Mesenchymal stem cell (in vitro differentiated cells and primary cell): ENCODE data around the gene RRN3.
A peak's percentile ranks its signal among the peaks of the same experiment; 100 is the strongest.

ENCODE experiments used
- DNase-seq: peaks from one replicate; pipeline ENCODE4 v3.0.0-alpha.2; 2013
- H2AFZ ChIP-seq: one replicate; pipeline ENCODE4 v1.6.1; 2013; ENCODE audit warnings: low read depth, mild to moderate bottlenecking, control low read depth, inconsistent platforms, low read length, moderate library complexity
- H2AK5ac ChIP-seq: 2 replicates; pipeline ENCODE4 v1.6.1; 2013; ENCODE audit warnings: low read length, moderate library complexity, mild to moderate bottlenecking, inconsistent platforms; ENCODE audit not compliant: severe bottlenecking
- H2BK120ac ChIP-seq: one replicate; pipeline ENCODE4 v1.6.1; 2013; ENCODE audit warnings: low read depth, mild to moderate bottlenecking, inconsistent platforms, low read length, moderate library complexity
- H2BK12ac ChIP-seq, 2 experiments: one replicate each; pipeline ENCODE4 v1.6.1; 2013; ENCODE audit warnings: inconsistent platforms in 2 of 2, low read length in 2 of 2, mild to moderate bottlenecking in 2 of 2, moderate library complexity in 2 of 2, control low read depth in 1 of 2
- H2BK15ac ChIP-seq: one replicate; pipeline ENCODE4 v1.6.1; 2013; ENCODE audit warnings: mild to moderate bottlenecking, low read depth, inconsistent platforms; ENCODE audit not compliant: poor library complexity, severe bottlenecking
- H2BK5ac ChIP-seq: 2 replicates; pipeline ENCODE4 v1.6.1; 2013; ENCODE audit warnings: low read depth, mild to moderate bottlenecking, low read length, control low read depth, inconsistent platforms; ENCODE audit not compliant: poor library complexity, severe bottlenecking
- H3K14ac ChIP-seq, 2 experiments: one replicate each; pipeline ENCODE4 v1.6.1; 2013; ENCODE audit warnings: inconsistent platforms in 2 of 2, low read length in 2 of 2, control low read depth in 1 of 2, mild to moderate bottlenecking in 1 of 2, moderate library complexity in 1 of 2
- H3K18ac ChIP-seq, 2 experiments: one replicate each; pipeline ENCODE4 v1.6.1; 2013; ENCODE audit warnings: inconsistent platforms in 2 of 2, low read length in 2 of 2, control low read depth in 1 of 2, low read depth in 1 of 2, mild to moderate bottlenecking in 1 of 2
- H3K23ac ChIP-seq, 2 experiments: one replicate each; pipeline ENCODE4 v1.6.1; 2013; ENCODE audit warnings: inconsistent platforms in 2 of 2, low read length in 2 of 2, mild to moderate bottlenecking in 2 of 2, moderate library complexity in 2 of 2, control low read depth in 1 of 2
- H3K27ac ChIP-seq: 2 replicates; pipeline ENCODE4 v1.5.1; 2013; ENCODE audit warnings: mild to moderate bottlenecking, moderate library complexity, low read length, control low read depth, inconsistent platforms; ENCODE audit not compliant: poor library complexity, severe bottlenecking
- H3K27me3 ChIP-seq, 2 experiments: 2 replicates each; pipeline versions ENCODE4 v1.6.1 to v1.7.0; 2013; ENCODE audit warnings: low read length in 2 of 2, mild to moderate bottlenecking in 2 of 2, moderate library complexity in 2 of 2, control low read depth in 1 of 2, inconsistent platforms in 1 of 2; ENCODE audit not compliant: control insufficient read depth in 1 of 2, insufficient read depth in 1 of 2
- H3K36me3 ChIP-seq, 2 experiments: 2 replicates each; pipeline versions ENCODE4 v1.6.1 to v1.7.0; 2013; ENCODE audit warnings: low read length in 2 of 2, control low read depth in 1 of 2, inconsistent platforms in 1 of 2, low read depth in 1 of 2, mild to moderate bottlenecking in 1 of 2; ENCODE audit not compliant: insufficient read depth in 2 of 2, control insufficient read depth in 1 of 2
- H3K4ac ChIP-seq, 2 experiments: one replicate each; pipeline ENCODE4 v1.6.1; 2013; ENCODE audit warnings: inconsistent platforms in 2 of 2, low read length in 2 of 2, mild to moderate bottlenecking in 2 of 2, moderate library complexity in 2 of 2, control low read depth in 1 of 2, low read depth in 1 of 2
- H3K4me1 ChIP-seq: 2 replicates; pipeline ENCODE4 v1.6.1; 2013; ENCODE audit warnings: low read depth, low read length, control low read depth; ENCODE audit not compliant: control insufficient read depth, insufficient read depth
- H3K4me2 ChIP-seq: 2 replicates; pipeline ENCODE4 v1.6.1; 2013; ENCODE audit warnings: low read length, mild to moderate bottlenecking, inconsistent platforms; ENCODE audit not compliant: poor library complexity, severe bottlenecking
- H3K4me3 ChIP-seq, 2 experiments: 2 replicates each; pipeline versions ENCODE4 v1.5.1 to v1.7.0; 2013; ENCODE audit warnings: low read length in 2 of 2, mild to moderate bottlenecking in 2 of 2, control low read depth in 1 of 2, low read depth in 1 of 2; ENCODE audit not compliant: insufficient read depth in 1 of 2
- H3K79me1 ChIP-seq: replicated peaks from 2 replicates; pipeline ENCODE4 v1.6.1; 2013; ENCODE audit warnings: mild to moderate bottlenecking, control low read depth, low read length, inconsistent platforms; ENCODE audit not compliant: poor library complexity, severe bottlenecking
- H3K9ac ChIP-seq: 2 replicates; pipeline ENCODE4 v1.7.0; 2013; ENCODE audit warnings: mild to moderate bottlenecking, low read length, moderate library complexity
- H3K9me3 ChIP-seq: 2 replicates; pipeline ENCODE4 v1.7.0; 2013; ENCODE audit warnings: mild to moderate bottlenecking, low read length; ENCODE audit not compliant: control insufficient read depth
- H4K8ac ChIP-seq: one replicate; pipeline ENCODE4 v1.6.1; 2013; ENCODE audit warnings: inconsistent platforms, mild to moderate bottlenecking, low read length, moderate library complexity
- H4K91ac ChIP-seq: one replicate; pipeline ENCODE4 v1.6.1; 2013; ENCODE audit warnings: mild to moderate bottlenecking, low read length, inconsistent platforms
- WGBS: methylation state at CpG from one replicate; pipeline ENCODE4 v1.1.7; 2013; ENCODE audit warnings: mixed read lengths; 5-methylcytosine and 5-hydroxymethylcytosine counted together

Gene RRN3

GRCh38 chr16:15035163-15035729, 58.8 kb downstream of the RRN3 start:
- H3K4me3 ChIP-seq: no peak overlapping the region
- 89% methylated on average over 15 of the region's 15 CpGs for WGBS
- H3K18ac ChIP-seq: no peak overlapping the region
- no peak overlapping the region for H2AK5ac ChIP-seq
- DNase-seq: no peak
- H3K9ac ChIP-seq: no peak overlapping the region
- H3K79me1 ChIP-seq: peaks cover 47% of the 10 kb centered on the region
- no peaks in the 10 kb centered on the region for H3K9me3 ChIP-seq
- H3K27ac ChIP-seq: no peak overlapping the region
- no peak overlapping the region for H3K23ac ChIP-seq
- no peak overlapping the region for H3K4me2 ChIP-seq
- H3K4ac ChIP-seq: no peak overlapping the region
- H2BK15ac ChIP-seq: no peak overlapping the region
- no peak overlapping the region for H2BK120ac ChIP-seq
- peak overlapping the region in 1 of 2 experiments; percentile 19 for H2BK12ac ChIP-seq
- no peak overlapping the region for H2BK5ac ChIP-seq
- no peak overlapping the region for H4K91ac ChIP-seq
- no peak overlapping the region for H3K14ac ChIP-seq
- peaks cover 9% of the 10 kb centered on the region for H3K4me1 ChIP-seq
- peaks cover 70 to 97% of the 10 kb centered on the region in 2 experiments for H3K36me3 ChIP-seq
- no peaks in the 10 kb centered on the region for H3K27me3 ChIP-seq
- H4K8ac ChIP-seq: peak overlapping the region; percentile 14
- H2AFZ ChIP-seq: no peak overlapping the region

GRCh38 chr16:15034266-15035162, 59.6 kb downstream of the RRN3 start:
- H3K18ac ChIP-seq: no peak overlapping the region
- peaks cover 68 to 93% of the 10 kb centered on the region in 2 experiments for H3K36me3 ChIP-seq
- H3K4me1 ChIP-seq: peaks cover 11% of the 10 kb centered on the region
- no peak overlapping the region for H2AFZ ChIP-seq
- H4K91ac ChIP-seq: no peak overlapping the region
- H3K9ac ChIP-seq: no peak overlapping the region
- H2BK120ac ChIP-seq: no peak overlapping the region
- WGBS: 93% methylated on average over 22 of the region's 23 CpGs
- H3K23ac ChIP-seq: no peak overlapping the region
- no peaks in the 10 kb centered on the region for H3K27me3 ChIP-seq
- no peak overlapping the region for H3K27ac ChIP-seq
- H3K14ac ChIP-seq: no peak overlapping the region
- H3K4me2 ChIP-seq: no peak overlapping the region
- H2BK5ac ChIP-seq: no peak overlapping the region
- no peak overlapping the region for H2AK5ac ChIP-seq
- no peak overlapping the region for H2BK15ac ChIP-seq
- H4K8ac ChIP-seq: no peak overlapping the region
- no peak overlapping the region for H2BK12ac ChIP-seq
- no peak for DNase-seq
- H3K4me3 ChIP-seq: no peak overlapping the region
- peaks cover 42% of the 10 kb centered on the region for H3K79me1 ChIP-seq
- no peaks in the 10 kb centered on the region for H3K9me3 ChIP-seq
- H3K4ac ChIP-seq: no peak overlapping the region

- peaks cover 39% of the 10 kb centered on the region for H3K79me1 ChIP-seq
- no peak overlapping the region for H3K23ac ChIP-seq
- H3K4ac ChIP-seq: no peak overlapping the region
- 96% methylated on average over 12 of the region's 14 CpGs for WGBS
- no peak for DNase-seq
- no peak overlapping the region for H2BK12ac ChIP-seq
- H3K27me3 ChIP-seq: no peaks in the 10 kb centered on the region
- H3K14ac ChIP-seq: no peak overlapping the region
- no peaks in the 10 kb centered on the region for H3K9me3 ChIP-seq
- H3K36me3 ChIP-seq: peaks cover 75 to 92% of the 10 kb centered on the region in 2 experiments
- H2BK15ac ChIP-seq: no peak overlapping the region
- H4K8ac ChIP-seq: no peak overlapping the region
- H2AK5ac ChIP-seq: no peak overlapping the region
- H2BK5ac ChIP-seq: no peak overlapping the region
- H3K4me1 ChIP-seq: peaks cover 15% of the 10 kb centered on the region
- no peak overlapping the region for H3K4me3 ChIP-seq
- H3K27ac ChIP-seq: no peak overlapping the region
- no peak overlapping the region for H3K9ac ChIP-seq
- H3K4me2 ChIP-seq: no peak overlapping the region
- H3K18ac ChIP-seq: no peak overlapping the region
- H2BK120ac ChIP-seq: no peak overlapping the region
- no peak overlapping the region for H2AFZ ChIP-seq
- no peak overlapping the region for H4K91ac ChIP-seq
These were observed 60.8 kb downstream of the RRN3 start for GRCh38 chr16:15033309-15033707.

GRCh38 chr16:15032547-15033308, 61.3 kb downstream of the RRN3 start:
- no peak overlapping the region for H3K4me2 ChIP-seq
- H3K18ac ChIP-seq: no peak overlapping the region
- H3K23ac ChIP-seq: no peak overlapping the region
- H2BK15ac ChIP-seq: no peak overlapping the region
- peaks cover 15% of the 10 kb centered on the region for H3K4me1 ChIP-seq
- WGBS: 90% methylated on average over 13 of the region's 13 CpGs
- H2AK5ac ChIP-seq: peak overlapping the region; percentile 63
- H4K91ac ChIP-seq: no peak overlapping the region
- H3K27me3 ChIP-seq: no peaks in the 10 kb centered on the region
- no peak overlapping the region for H2BK120ac ChIP-seq
- H4K8ac ChIP-seq: no peak overlapping the region
- H2AFZ ChIP-seq: no peak overlapping the region
- no peak overlapping the region for H2BK5ac ChIP-seq
- no peak overlapping the region for H3K4me3 ChIP-seq
- H2BK12ac ChIP-seq: peak overlapping the region in 1 of 2 experiments; percentile 30
- H3K4ac ChIP-seq: no peak overlapping the region
- H3K14ac ChIP-seq: no peak overlapping the region
- peaks cover 42% of the 10 kb centered on the region for H3K79me1 ChIP-seq
- peaks cover 81 to 91% of the 10 kb centered on the region in 2 experiments for H3K36me3 ChIP-seq
- H3K9me3 ChIP-seq: no peaks in the 10 kb centered on the region
- H3K9ac ChIP-seq: no peak overlapping the region
- DNase-seq: peak; percentile 65
- peak overlapping the region; percentile 10 for H3K27ac ChIP-seq
